ENCODE data around the gene GLDC. TPM values are rescaled to one million over a fixed set of nuclear protein-coding genes. Genes with fewer than 3 reads are reported as not detected.
"Not testable (repeated sequence)": the region's sequence is repeated elsewhere in the genome, so short reads cannot be mapped to it uniquely, and the experiment has no call there.

Gene GLDC
- polyA plus RNA-seq, 4 donors: 18.4 to 25.3 (median 19.6) TPM

GRCh38 chr9:6575324-6576034 lies 70.0 kb downstream of the GLDC start:
- no peak for DNase-seq (ENCODE audit: low read depth in 4 of 4, low spot score in 3 of 4)

DNA sequence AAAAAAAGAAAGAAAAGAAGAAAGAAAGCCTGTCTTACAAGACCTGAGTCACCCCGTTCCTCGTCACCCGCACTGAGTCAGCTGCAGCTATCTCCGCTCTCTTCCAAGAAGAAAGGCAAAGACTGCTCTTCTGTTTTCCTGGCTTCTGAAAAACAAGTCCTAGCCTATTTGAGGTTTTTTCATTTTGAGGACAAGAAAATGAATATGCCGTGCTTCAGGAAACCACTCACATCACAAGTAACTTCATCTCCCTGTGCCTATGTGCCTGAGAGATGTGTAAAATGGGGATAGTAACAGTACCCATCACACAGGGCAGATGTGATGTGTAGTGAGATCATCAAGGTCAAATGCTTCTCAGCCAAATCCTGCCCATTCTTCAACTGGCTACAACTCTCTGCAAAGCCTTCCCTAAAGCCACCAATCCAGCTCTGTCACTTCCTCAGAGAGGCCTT lies 78.4 kb downstream of the GLDC start:
- no peak for DNase-seq (ENCODE audit: low read depth in 4 of 4, low spot score in 3 of 4)

- no peak for DNase-seq (ENCODE audit: low read depth in 4 of 4, low spot score in 3 of 4)
Observed at GRCh38 chr9:6566409-6567139, 79.0 kb downstream of the GLDC start.

GRCh38 chr9:6565312-6565711 lies 80.2 kb downstream of the GLDC start:
- no peak for DNase-seq (ENCODE audit: low read depth in 4 of 4, low spot score in 3 of 4)

GRCh38 chr9:6564868-6565267 lies 80.7 kb downstream of the GLDC start:
- no peak for DNase-seq (ENCODE audit: low read depth in 4 of 4, low spot score in 3 of 4)

- no peak for DNase-seq (ENCODE audit: low read depth in 4 of 4, low spot score in 3 of 4)
Observed at GRCh38 chr9:6564360-6564759, 81.2 kb downstream of the GLDC start.

GRCh38 chr9:6562871-6563430 lies 82.6 kb downstream of the GLDC start:
- DNase-seq (ENCODE audit: low read depth in 4 of 4, low spot score in 3 of 4): no peak

DNA sequence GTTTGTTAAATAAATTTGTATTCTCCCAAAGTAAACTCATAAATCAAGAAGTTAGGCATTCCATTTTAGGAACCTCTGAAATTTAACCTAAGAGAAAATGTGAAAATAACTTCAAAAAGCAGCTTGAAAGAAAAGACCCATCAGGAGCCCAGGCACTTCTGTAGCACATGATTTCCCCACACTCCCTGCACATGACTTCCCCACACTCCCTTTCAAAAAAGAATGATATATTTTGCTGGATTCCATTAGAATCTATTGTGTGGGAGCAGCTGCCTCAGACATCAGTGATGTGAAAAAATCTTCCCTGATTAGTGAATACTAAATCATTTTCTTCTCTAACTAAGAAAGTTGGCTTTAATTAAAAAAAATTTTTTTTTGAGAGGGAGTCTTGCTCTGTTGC lies 83.3 kb downstream of the GLDC start:
- DNase-seq (ENCODE audit: low read depth in 4 of 4, low spot score in 3 of 4): no peak

- no peak for DNase-seq (ENCODE audit: low read depth in 4 of 4, low spot score in 3 of 4)
Observed at GRCh38 chr9:6557883-6558616, 87.5 kb downstream of the GLDC start.

GRCh38 chr9:6553866-6554265 lies 91.7 kb downstream of the GLDC start:
- DNase-seq (ENCODE audit: low read depth in 4 of 4, low spot score in 3 of 4): no peak

DNA sequence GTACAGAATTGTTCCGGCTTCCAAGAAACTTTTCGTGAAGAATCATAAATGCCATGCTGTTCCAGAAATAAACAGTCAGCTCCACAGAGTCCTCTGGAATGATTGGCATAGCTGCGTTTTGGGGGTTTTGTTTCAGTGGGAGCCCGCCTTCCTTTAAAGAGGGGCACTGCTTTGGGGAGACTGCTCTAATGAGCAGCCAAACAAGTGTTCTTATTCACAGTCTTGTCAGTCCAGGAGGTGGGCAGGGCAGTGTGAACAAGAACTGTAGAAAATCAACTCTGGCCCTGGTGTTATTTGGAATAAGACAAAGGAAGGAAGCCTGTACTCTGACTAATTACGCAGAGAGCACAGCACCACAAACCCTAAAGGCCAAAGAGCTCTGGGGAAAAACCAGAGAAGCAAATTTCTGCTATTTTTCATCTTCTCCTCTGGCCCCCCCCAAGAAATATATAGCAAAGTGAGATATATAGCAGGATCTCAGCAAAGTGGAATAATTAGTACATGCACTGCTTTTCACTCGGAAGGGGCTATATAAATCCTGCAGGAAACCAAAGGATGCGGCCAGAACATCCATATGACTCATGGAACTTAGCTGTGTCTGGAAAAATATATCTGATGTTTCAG lies 92.9 kb downstream of the GLDC start:
- no peak for DNase-seq (ENCODE audit: low read depth in 4 of 4, low spot score in 3 of 4)

DNA sequence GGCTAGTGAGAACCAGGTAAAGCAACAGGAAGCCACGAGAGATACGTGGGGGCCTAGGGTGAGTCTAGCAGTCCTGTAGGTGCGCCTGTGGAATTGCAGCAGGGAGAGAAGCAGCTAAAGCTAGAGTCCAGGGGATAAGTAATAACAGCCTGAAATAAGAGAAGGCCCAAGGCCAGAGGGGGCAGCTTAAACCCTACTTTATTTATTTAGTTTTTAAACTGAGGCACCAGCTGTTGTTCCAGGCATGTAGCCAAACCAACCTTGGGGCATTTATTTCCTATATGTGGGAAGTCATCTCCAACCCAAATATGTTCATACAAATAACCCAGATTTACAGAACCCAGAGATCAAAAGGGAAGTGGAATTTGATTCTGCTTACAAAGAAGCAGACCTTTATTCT lies 93.5 kb downstream of the GLDC start:
- DNase-seq (ENCODE audit: low read depth in 4 of 4, low spot score in 3 of 4): no peak

GRCh38 chr9:6551136-6551535 lies 94.4 kb downstream of the GLDC start:
- DNase-seq (ENCODE audit: low read depth in 4 of 4, low spot score in 3 of 4): no peak

DNA sequence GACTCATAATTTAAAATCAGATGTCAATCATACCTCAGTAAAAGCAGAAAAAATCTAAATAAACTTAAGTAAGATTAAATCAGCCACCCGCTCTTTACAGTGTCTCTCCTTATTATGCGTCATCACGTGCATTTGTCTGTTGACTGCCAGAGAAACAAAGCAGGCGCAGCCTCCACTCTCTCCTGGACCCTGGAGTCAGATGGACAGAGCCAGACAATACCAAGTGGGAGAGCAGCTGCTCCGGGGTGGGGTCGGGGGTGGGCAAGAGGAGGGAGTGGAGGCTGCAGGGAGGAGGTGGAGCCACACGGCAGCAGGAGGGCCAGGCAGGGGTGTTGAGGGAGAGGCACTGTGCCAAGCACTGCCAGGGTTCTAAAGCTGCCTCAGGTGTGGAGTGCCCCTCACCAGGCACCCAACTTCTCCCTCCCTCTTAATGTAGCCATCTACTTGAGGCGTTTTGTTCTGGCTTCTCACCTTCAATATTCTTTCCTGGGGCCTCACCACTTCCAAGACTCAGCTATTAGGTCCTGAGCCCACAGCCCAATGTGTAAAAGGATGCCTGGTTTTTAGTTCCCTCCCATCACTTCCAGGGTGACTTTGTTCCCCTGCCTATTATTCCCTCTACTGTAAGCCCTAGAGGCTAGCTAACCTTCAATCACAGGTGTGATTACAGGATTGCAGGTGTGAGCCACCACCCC lies 96.3 kb downstream of the GLDC start:
- no peak for DNase-seq (ENCODE audit: low read depth in 4 of 4, low spot score in 3 of 4)

GRCh38 chr9:6545017-6545691 lies 100.4 kb downstream of the GLDC start:
- DNase-seq (ENCODE audit: low read depth in 4 of 4, low spot score in 3 of 4): no peak

DNA sequence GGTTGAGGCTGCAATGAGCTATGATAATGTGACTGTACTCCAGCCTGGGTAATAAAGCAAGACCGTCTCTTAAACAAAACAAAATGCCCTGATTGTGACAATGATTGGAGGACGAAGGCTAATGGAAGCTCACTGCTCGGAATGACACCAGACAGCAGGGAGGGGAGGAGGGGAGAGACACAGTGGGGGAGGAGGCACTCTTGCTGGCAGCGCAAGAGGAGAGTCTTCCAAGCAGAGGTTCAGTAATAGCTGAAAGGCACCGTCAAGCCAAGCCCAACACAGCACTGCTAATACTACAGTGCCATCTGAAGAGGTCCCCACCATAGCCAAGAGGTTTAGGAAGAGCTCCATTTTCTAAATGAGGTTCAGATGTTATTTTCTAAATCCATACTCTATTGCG lies 102.3 kb downstream of the GLDC start:
- DNase-seq (ENCODE audit: low read depth in 4 of 4, low spot score in 3 of 4): no peak

- not testable (repeated sequence) for DNase-seq (ENCODE audit: low read depth in 4 of 4, low spot score in 3 of 4)
Observed at GRCh38 chr9:6542617-6543016, 102.9 kb downstream of the GLDC start.

DNA sequence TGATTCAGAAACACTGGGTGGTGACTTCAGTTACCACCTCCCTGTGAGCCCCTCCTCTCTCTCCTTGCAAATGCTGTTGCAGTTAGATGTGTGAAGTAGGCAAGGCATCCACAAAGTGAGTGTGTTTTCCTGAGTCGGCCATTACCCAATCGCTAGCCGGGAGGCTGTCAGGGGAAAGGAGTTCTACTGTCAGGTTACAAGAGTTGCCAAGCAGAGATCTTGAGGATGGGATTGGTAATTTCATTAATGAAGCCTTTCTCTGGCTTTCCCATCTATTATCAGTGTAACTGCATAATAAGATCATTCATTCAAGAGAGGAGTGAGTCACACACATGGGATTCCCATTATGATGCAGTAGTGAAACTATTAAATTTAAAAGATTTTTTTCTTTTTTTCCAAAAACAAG lies 106.9 kb downstream of the GLDC start:
- no peak for DNase-seq (ENCODE audit: low read depth in 4 of 4, low spot score in 3 of 4)

DNA sequence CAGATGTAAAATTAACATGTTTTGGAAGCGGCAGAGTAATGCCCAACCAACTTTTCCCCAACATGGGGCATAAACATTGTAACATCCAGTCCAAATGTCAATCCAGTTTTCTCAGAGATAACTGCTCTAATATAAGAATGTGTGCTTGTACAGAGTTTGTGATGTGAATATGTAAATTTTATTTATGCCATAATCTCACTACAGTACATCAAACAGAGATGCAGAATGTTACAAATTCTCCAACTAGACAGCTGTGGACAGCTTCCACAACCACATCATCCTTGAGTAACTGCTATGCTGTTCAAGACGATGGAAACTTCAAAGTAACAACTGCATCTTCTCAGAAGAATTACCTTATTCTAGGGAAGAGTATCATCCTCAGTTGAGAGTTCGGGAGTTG lies 109.9 kb downstream of the GLDC start:
- DNase-seq (ENCODE audit: low read depth in 4 of 4, low spot score in 3 of 4): no peak

All from right renal pelvis (tissue), 4 donors.